Left ventricle myocardium inferior (tissue), 1 donor: ENCODE measurements around the gene ZFP36. TPM values are rescaled to one million over a fixed set of nuclear protein-coding genes. Genes with fewer than 3 reads are reported as not detected.
A peak's percentile ranks its signal among the peaks of the same experiment; 100 is the strongest.

Experiments used
- DNase-seq: peaks from one replicate; pipeline ENCODE4 v3.0.0-alpha.2; 2020
- H3K27ac ChIP-seq: fragments of 200-600 bp; replicated peaks from 2 replicates; pipeline ENCODE4 v1.8.0; 2021
- H3K27me3 ChIP-seq: fragments of 200-600 bp; 2 replicates; pipeline ENCODE4 v1.8.0; 2021; ENCODE audit warnings: low read depth
- H3K36me3 ChIP-seq: fragments of 200-600 bp; 2 replicates; pipeline ENCODE4 v1.8.0; 2021
- H3K4me1 ChIP-seq: fragments of 200-600 bp; 2 replicates; pipeline ENCODE4 v1.8.0; 2021
- H3K4me3 ChIP-seq: fragments of 200-600 bp; 2 replicates; pipeline ENCODE4 v1.8.0; 2021; ENCODE audit warnings: mild to moderate bottlenecking, moderate library complexity
- H3K9me3 ChIP-seq: fragments of 200-600 bp; replicated peaks from 2 replicates; pipeline ENCODE4 v1.8.0; 2021
- CTCF ChIP-seq: fragments of 200-600 bp; IDR thresholded peaks from 2 replicates; pipeline ENCODE4 v1.8.0; 2021; ENCODE audit warnings: antibody characterized with exemption, mild to moderate bottlenecking, borderline replicate concordance
- intact Hi-C: fragments of 100-400 bp; cut with micrococcal nuclease; formaldehyde crosslinking; loops from one replicate; pipeline ENCODE4 v1.11.0; 2022
- total RNA-seq: library from RNA; stranded (reverse); fragmentation: NEBNext Ultra II Directional; extraction: Animal tissue kit (Norgen Biotek cat#: 25700); gene quantifications from one replicate; pipeline ENCODE4 v1.2.1, GENCODE V29; 2021
- donor health status: DM: no; HTN: yes; CAD: no; lungs with severe emphysema.

ZFP36 gene
- total RNA-seq, 1 donor from 2014 or later, result 34.8 TPM

GRCh38 chr19:39390751-39391437 lies 15.8 kb upstream of the ZFP36 start, which contains the start of the genes MED29 and PAF1:
Gene MED29, plus strand, starts transcription at chr19:39391378. Its CDS starts 45 bp downstream, at chr19:39391423.
Gene PAF1, minus strand, starts transcription at chr19:39391106. Its CDS starts 242 bp downstream, at chr19:39390864.
- peak; percentile 96 for DNase-seq
- no peaks in the 10 kb centered on the region for H3K9me3 ChIP-seq
- peak within 1 kb of the TSS; percentile 98 for H3K27ac ChIP-seq
- peaks cover 69% of the 10 kb centered on the region for H3K36me3 ChIP-seq
- peak within 1 kb of the TSS; percentile 99 for H3K4me3 ChIP-seq
- intact Hi-C loops, result no loop called here
- peaks cover 38% of the 10 kb centered on the region for H3K4me1 ChIP-seq
- H3K27me3 ChIP-seq, result no peaks in the 10 kb centered on the region
- TF ChIP-seq CTCF, result no peak

- H3K4me1 ChIP-seq, result peaks cover 43% of the 10 kb centered on the region
These were observed 9.0 kb upstream of the ZFP36 start for GRCh38 chr19:39397360-39398296.

GRCh38 chr19:39398297-39398864 lies 8.3 kb upstream of the ZFP36 start:
- intact Hi-C loops, result no loop called here
- peaks cover 47% of the 10 kb centered on the region for H3K4me1 ChIP-seq

More at GRCh38 chr19:39397360-39398296, 9.0 kb upstream of the ZFP36 start:
- Histone ChIP-seq H3K9me3 (no peaks in the 10 kb centered on the region), H3K27me3 (no peaks in the 10 kb centered on the region), H3K36me3 (peaks cover 35% of the 10 kb centered on the region), H3K4me3 (peak overlapping the region; percentile 14), H3K27ac (peak overlapping the region; percentile 88)
- intact Hi-C loops, result no loop called here
- peak; percentile 91 for DNase-seq
- peak; percentile 99 for TF ChIP-seq CTCF

GRCh38 chr19:39399668-39400050 lies 7.0 kb upstream of the ZFP36 start:
- no peak for DNase-seq
- no peaks in the 10 kb centered on the region for H3K27me3 ChIP-seq
- H3K27ac ChIP-seq, result peak overlapping the region; percentile 88
- H3K4me1 ChIP-seq, result peaks cover 58% of the 10 kb centered on the region
- no peak for TF ChIP-seq CTCF
- intact Hi-C loops, result no loop called here
- peaks cover 15% of the 10 kb centered on the region for H3K36me3 ChIP-seq
- H3K4me3 ChIP-seq, result no peak overlapping the region
- no peaks in the 10 kb centered on the region for H3K9me3 ChIP-seq

More at GRCh38 chr19:39398297-39398864, 8.3 kb upstream of the ZFP36 start:
- peak; percentile 77 for DNase-seq
- Histone ChIP-seq H3K27me3 (no peaks in the 10 kb centered on the region), H3K27ac (peak overlapping the region; percentile 88), H3K4me3 (peak overlapping the region; percentile 14), H3K36me3 (peaks cover 27% of the 10 kb centered on the region), H3K9me3 (no peaks in the 10 kb centered on the region)
- TF ChIP-seq CTCF, result no peak

- Histone ChIP-seq H3K4me1 (peaks cover 62% of the 10 kb centered on the region), H3K9me3 (no peaks in the 10 kb centered on the region), H3K27ac (peak overlapping the region; percentile 99), H3K36me3 (peaks cover 12% of the 10 kb centered on the region), H3K27me3 (no peaks in the 10 kb centered on the region), H3K4me3 (no peak overlapping the region)
- DNase-seq, result no peak
- no peak for TF ChIP-seq CTCF
- intact Hi-C loops, result no loop called here
These were observed 6.6 kb upstream of the ZFP36 start for GRCh38 chr19:39400061-39400460.
